Measurements from ENCODE around the gene HERC2. TPM values are rescaled to one million over a fixed set of nuclear protein-coding genes. Genes with fewer than 3 reads are reported as not detected.

The HERC2 gene
- total and polyA plus RNA-seq, 2 donors (not counting 3 experiments of a cell fraction or from before 2014, with no cell fraction given) = 46.1 to 83.9 TPM

DNA sequence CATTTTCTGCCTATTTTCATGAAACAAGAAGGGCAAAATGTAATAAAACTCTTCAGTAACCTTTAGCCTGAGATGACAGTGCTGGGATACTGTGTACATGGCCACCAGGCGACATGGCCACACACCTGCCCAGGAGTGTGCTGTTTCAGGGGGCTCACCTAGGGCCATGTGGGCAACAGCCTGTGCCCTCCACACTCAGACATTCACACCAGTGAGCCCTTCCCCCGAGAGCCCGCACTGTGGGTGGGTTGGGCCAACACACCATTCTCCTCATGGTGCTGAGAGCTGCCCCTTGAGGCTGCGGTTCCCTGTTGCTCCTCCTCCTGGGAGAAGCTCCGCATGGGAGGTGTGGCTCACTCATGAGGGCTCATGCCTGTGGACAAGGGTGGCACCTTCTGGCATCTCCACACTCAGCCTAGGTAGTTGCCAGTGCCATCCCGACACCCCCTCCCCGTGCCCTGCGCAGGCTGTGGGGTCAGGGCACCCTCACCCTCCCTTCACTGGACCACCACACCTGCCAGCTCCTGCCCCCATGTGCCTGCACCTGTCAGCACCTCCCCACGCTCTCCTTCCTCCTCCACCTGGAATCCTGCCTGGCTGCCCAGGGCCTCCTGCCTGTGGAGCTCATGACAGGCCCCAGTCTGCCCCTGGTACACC, 242.5 kb downstream of the HERC2 start:
- dilution Hi-C loops (cut with MboI; ENCODE audit: extremely low pct_ligation_motif_present, low sequenced_read_pairs) (no loop called here), intact Hi-C loops (cut with micrococcal nuclease) (no loop called here)
- FAIRE-seq (no peak), DNase-seq (ENCODE audit: low read depth, low spot score) (no peak)
- H3K27ac ChIP-seq (ENCODE audit: insufficient read depth, low read depth, low read length) = no peak overlapping the region
- H3K27me3 ChIP-seq (ENCODE audit: control insufficient read depth in 2 of 2, insufficient read depth in 2 of 2, low read length in 2 of 2) = no peaks in the 10 kb centered on the region
- POLR2A ChIA-PET = no interaction called here
- no peak for TF ChIP-seq JUN (IDR thresholded peaks at IDR 0.05; ENCODE audit: borderline replicate concordance, insufficient read depth, insufficient read length, low read depth)
- no peak for TF ChIP-seq EZH2 (IDR thresholded peaks at IDR 0.05; ENCODE audit: borderline replicate concordance, low read depth, low read length, severe bottlenecking)
- TF ChIP-seq, protein P1, sequence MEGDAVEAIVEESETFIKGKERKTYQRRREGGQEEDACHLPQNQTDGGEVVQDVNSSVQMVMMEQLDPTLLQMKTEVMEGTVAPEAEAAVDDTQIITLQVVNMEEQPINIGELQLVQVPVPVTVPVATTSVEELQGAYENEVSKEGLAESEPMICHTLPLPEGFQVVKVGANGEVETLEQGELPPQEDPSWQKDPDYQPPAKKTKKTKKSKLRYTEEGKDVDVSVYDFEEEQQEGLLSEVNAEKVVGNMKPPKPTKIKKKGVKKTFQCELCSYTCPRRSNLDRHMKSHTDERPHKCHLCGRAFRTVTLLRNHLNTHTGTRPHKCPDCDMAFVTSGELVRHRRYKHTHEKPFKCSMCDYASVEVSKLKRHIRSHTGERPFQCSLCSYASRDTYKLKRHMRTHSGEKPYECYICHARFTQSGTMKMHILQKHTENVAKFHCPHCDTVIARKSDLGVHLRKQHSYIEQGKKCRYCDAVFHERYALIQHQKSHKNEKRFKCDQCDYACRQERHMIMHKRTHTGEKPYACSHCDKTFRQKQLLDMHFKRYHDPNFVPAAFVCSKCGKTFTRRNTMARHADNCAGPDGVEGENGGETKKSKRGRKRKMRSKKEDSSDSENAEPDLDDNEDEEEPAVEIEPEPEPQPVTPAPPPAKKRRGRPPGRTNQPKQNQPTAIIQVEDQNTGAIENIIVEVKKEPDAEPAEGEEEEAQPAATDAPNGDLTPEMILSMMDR (IDR thresholded peaks at IDR 0.05; ENCODE audit: extremely low read depth in 1 of 2, insufficient read depth in 1 of 2, low read depth in 1 of 2, low read length in 2 of 2) = no peak
- TF ChIP-seq, protein P2, sequence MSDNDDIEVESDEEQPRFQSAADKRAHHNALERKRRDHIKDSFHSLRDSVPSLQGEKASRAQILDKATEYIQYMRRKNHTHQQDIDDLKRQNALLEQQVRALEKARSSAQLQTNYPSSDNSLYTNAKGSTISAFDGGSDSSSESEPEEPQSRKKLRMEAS (IDR thresholded peaks at IDR 0.05; ENCODE audit: insufficient read depth, insufficient read length) = no peak
- no peak for TF ChIP-seq POLR2AphosphoS5 (IDR thresholded peaks at IDR 0.05; ENCODE audit: insufficient read depth, low read depth, low read length)
- no peak for TF ChIP-seq POLR2A (IDR thresholded peaks at IDR 0.05; ENCODE audit: low read depth, low read length)
- TF ChIP-seq GATA2 (IDR thresholded peaks at IDR 0.05; ENCODE audit: insufficient read depth, insufficient read length, low read depth, low read length) = no peak
- no peak for TF ChIP-seq FOS (IDR thresholded peaks at IDR 0.05; ENCODE audit: borderline replicate concordance, insufficient read depth, low read length)
- TF ChIP-seq MYC (IDR thresholded peaks at IDR 0.05; ENCODE audit: low read depth, low read length) = no peak
- H3K79me2 ChIP-seq (ENCODE audit: control insufficient read depth, insufficient read depth, low read length) = no peaks in the 10 kb centered on the region
- no peaks in the 10 kb centered on the region for H3K4me1 ChIP-seq (ENCODE audit: control insufficient read depth, extremely low read depth, insufficient read depth, low read length)
- H4K20me1 ChIP-seq (replicated peaks; ENCODE audit: control insufficient read depth, extremely low read depth, insufficient read depth, low read length) = no peaks in the 10 kb centered on the region
- no TSS peak for BruUV-seq (replicated peaks)
- no peak overlapping the region for H2AFZ ChIP-seq (ENCODE audit: low read depth, low read length)
- CTCF ChIA-PET = interaction anchor here (1.1 kb wide), 1 partner anchor 47 kb away, joined by 4 read pairs; no protein-coding TSS in a partner anchor
- H3K9me1 ChIP-seq (replicated peaks; ENCODE audit: control insufficient read depth, extremely low read depth, insufficient read depth, low read length) = no peaks in the 10 kb centered on the region
- H3K9me3 ChIP-seq (replicated peaks; ENCODE audit: control insufficient read depth, insufficient read depth, low read length) = no peaks in the 10 kb centered on the region
- H3K4me3 ChIP-seq (replicated peaks in 1 of 3; ENCODE audit: insufficient read depth in 1 of 3, low read depth in 1 of 3, low read length in 3 of 3) = no peak overlapping the region
- no peak overlapping the region for H3K9ac ChIP-seq (replicated peaks; ENCODE audit: extremely low read depth, insufficient read depth, low read length)
- no peaks in the 10 kb centered on the region for H3K36me3 ChIP-seq (ENCODE audit: control insufficient read depth in 2 of 2, extremely low read depth in 1 of 2, insufficient read depth in 2 of 2, low read length in 2 of 2)
- no peak overlapping the region for H3K4me2 ChIP-seq (ENCODE audit: insufficient read depth, low read length)
